Upper lobe of right lung (tissue), 1 donor: ENCODE results near the gene NT5E. TPM values are rescaled to one million over a fixed set of nuclear protein-coding genes. Genes with fewer than 3 reads are reported as not detected.

Experiments used
- ATAC-seq: fragments of 200-7000 bp; cut with Tn5 transposase; one replicate; pipeline ENCODE4 v1.9.1; 2020; ENCODE audit warnings: mild to moderate bottlenecking, moderate library complexity
- DNase-seq: peaks from one replicate; pipeline ENCODE4 v3.0.0-alpha.2; 2020
- H3K27ac ChIP-seq: fragments of 200-600 bp; one replicate; pipeline ENCODE4 v1.8.0; 2022
- H3K27me3 ChIP-seq: fragments of 200-600 bp; one replicate; pipeline ENCODE4 v1.8.0; 2022; ENCODE audit warnings: mild to moderate bottlenecking
- H3K36me3 ChIP-seq: fragments of 200-600 bp; one replicate; pipeline ENCODE4 v1.8.0; 2022
- H3K4me1 ChIP-seq: fragments of 200-600 bp; one replicate; pipeline ENCODE4 v1.8.0; 2022
- H3K4me3 ChIP-seq: fragments of 200-600 bp; one replicate; pipeline ENCODE4 v1.8.0; 2022; ENCODE audit warnings: mild to moderate bottlenecking
- H3K9me3 ChIP-seq: fragments of 200-600 bp; one replicate; pipeline ENCODE4 v1.8.0; 2022
- intact Hi-C: fragments of 100-400 bp; cut with DNase I; formaldehyde crosslinking; loops from one replicate; pipeline ENCODE4 v1.11.0; 2022
- total RNA-seq: library from RNA; stranded (reverse); fragmentation: NEBNext Ultra II Directional; extraction: Animal tissue kit (Norgen Biotek cat#: 25700); gene quantifications from one replicate; pipeline ENCODE4 v1.2.1, GENCODE V29; 2021
- TF ChIP-seq, protein P1 (sequence below): fragments of 200-600 bp; IDR thresholded peaks from one replicate; pipeline ENCODE4 v1.8.0; 2022; ENCODE audit warnings: antibody characterized with exemption
- donor health status: DM: no; HTN: yes; CAD: no; lungs with severe emphysema.

The NT5E gene
- total RNA-seq, 1 donor from 2014 or later: 15.3 TPM

GRCh38 chr6:85419046-85419759 is 30.7 kb upstream of the NT5E start:
- H3K36me3 ChIP-seq: no peaks in the 10 kb centered on the region
- no peaks in the 10 kb centered on the region for H3K4me1 ChIP-seq
- no peaks in the 10 kb centered on the region for H3K27me3 ChIP-seq
- TF ChIP-seq, protein P1, sequence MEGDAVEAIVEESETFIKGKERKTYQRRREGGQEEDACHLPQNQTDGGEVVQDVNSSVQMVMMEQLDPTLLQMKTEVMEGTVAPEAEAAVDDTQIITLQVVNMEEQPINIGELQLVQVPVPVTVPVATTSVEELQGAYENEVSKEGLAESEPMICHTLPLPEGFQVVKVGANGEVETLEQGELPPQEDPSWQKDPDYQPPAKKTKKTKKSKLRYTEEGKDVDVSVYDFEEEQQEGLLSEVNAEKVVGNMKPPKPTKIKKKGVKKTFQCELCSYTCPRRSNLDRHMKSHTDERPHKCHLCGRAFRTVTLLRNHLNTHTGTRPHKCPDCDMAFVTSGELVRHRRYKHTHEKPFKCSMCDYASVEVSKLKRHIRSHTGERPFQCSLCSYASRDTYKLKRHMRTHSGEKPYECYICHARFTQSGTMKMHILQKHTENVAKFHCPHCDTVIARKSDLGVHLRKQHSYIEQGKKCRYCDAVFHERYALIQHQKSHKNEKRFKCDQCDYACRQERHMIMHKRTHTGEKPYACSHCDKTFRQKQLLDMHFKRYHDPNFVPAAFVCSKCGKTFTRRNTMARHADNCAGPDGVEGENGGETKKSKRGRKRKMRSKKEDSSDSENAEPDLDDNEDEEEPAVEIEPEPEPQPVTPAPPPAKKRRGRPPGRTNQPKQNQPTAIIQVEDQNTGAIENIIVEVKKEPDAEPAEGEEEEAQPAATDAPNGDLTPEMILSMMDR: no peak
- no peak overlapping the region for H3K27ac ChIP-seq
- intact Hi-C loops: no loop called here
- DNase-seq (no peak), ATAC-seq (no peak)
- H3K9me3 ChIP-seq: no peaks in the 10 kb centered on the region
- H3K4me3 ChIP-seq: no peak overlapping the region

DNA sequence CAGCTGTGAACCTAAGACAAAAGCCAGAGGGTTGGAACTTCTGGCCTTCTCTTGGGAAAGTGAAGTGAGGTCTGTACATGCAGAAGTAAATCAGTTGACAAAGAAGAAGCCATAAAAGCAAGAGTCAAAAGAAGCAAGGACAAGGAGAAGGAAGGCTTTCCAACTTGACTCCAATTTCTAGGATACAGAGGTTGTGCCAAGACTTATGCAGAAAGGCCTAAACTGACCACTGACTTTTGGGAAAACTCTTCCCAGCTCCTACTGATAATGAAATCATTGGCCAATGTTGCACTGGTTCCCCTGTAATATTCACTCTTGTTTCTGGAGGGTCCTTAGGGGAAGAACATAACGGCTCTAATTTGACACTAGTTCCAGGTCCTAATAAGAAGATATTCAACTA is 29.3 kb upstream of the NT5E start:
- TF ChIP-seq, protein P1: no peak
- peaks cover 5% of the 10 kb centered on the region for H3K9me3 ChIP-seq
- DNase-seq: no peak
- ATAC-seq: no peak
- H3K36me3 ChIP-seq: no peaks in the 10 kb centered on the region
- intact Hi-C loops: no loop called here
- H3K27me3 ChIP-seq: no peaks in the 10 kb centered on the region
- no peak overlapping the region for H3K4me3 ChIP-seq
- no peak overlapping the region for H3K27ac ChIP-seq
- H3K4me1 ChIP-seq: no peaks in the 10 kb centered on the region

GRCh38 chr6:85421181-85421580 is 28.7 kb upstream of the NT5E start:
- intact Hi-C loops: no loop called here
- TF ChIP-seq, protein P1: no peak
- ATAC-seq: no peak
- no peaks in the 10 kb centered on the region for H3K36me3 ChIP-seq
- H3K4me1 ChIP-seq: no peaks in the 10 kb centered on the region
- H3K9me3 ChIP-seq: peaks cover 10% of the 10 kb centered on the region
- H3K27me3 ChIP-seq: no peaks in the 10 kb centered on the region
- H3K4me3 ChIP-seq: no peak overlapping the region
- DNase-seq: no peak
- H3K27ac ChIP-seq: no peak overlapping the region

DNA sequence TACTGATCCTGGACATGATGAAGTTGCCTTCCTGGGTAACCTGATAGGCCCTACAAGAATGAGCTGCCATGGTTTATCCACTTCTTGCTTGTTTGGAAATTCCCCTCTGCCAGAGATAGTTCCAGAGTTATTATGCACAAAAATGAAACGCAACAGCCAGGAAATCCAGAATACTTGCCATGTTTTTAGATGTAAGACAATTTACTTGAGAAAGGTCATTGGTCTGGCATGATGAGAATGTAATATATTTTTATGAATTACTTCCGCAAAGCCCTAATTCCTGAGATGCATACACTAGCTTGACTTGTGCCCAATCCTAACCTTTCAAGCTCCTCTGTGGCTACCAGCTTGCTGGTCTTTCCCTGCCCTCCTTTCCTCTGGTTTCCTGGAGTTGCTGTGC is 27.9 kb upstream of the NT5E start:
- DNase-seq (no peak), ATAC-seq (no peak)
- Histone ChIP-seq H3K36me3 (no peaks in the 10 kb centered on the region), H3K27me3 (no peaks in the 10 kb centered on the region), H3K4me1 (no peaks in the 10 kb centered on the region), H3K4me3 (no peak overlapping the region), H3K27ac (no peak overlapping the region), H3K9me3 (peaks cover 13% of the 10 kb centered on the region)
- TF ChIP-seq, protein P1: no peak
- intact Hi-C loops: no loop called here

DNA sequence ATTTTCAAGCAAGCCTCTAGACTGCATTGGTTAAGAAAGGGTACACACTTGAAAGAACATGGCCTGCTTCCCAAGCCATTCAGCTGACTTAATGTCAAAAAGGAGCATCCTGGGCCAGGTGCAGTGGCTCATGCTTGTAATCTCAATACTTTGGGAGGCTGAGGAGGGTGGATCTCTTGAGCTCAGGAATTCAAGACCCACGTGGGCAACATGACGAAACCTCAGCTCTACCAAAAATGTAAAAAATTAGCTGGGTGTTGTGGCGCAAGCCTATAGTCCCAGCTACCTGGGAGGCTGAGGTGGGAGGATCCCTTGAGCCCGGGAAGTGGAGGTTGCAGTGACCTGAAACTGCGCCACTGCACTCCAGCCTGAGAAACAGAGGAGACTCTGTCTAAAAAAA is 26.9 kb upstream of the NT5E start:
- H3K9me3 ChIP-seq: peaks cover 13% of the 10 kb centered on the region
- H3K27me3 ChIP-seq: no peaks in the 10 kb centered on the region
- no peak overlapping the region for H3K4me3 ChIP-seq
- no peak for ATAC-seq
- no peaks in the 10 kb centered on the region for H3K4me1 ChIP-seq
- TF ChIP-seq, protein P1: no peak
- no peak overlapping the region for H3K27ac ChIP-seq
- intact Hi-C loops: no loop called here
- DNase-seq: no peak
- H3K36me3 ChIP-seq: no peaks in the 10 kb centered on the region

DNA sequence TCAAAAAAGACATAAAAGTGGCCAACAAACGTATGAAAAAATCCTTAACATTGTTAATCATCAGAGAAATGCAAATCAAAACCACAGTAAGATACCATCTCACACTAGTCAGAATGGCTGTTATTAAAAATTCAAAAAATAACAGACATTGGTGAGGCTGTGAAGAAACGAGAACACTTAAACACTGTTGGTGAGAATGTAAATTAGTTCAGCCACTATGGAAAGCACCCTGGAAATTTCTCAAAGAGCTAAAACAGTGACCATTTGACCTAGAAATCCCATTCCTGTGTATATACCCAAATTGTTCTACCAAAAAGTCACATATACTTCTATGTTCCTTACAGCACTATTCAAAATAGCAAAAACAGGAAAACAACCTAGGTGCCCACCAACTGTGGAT is 24.9 kb upstream of the NT5E start:
- Histone ChIP-seq H3K27me3 (no peaks in the 10 kb centered on the region), H3K36me3 (no peaks in the 10 kb centered on the region), H3K4me1 (no peaks in the 10 kb centered on the region), H3K9me3 (peaks cover 13% of the 10 kb centered on the region), H3K4me3 (no peak overlapping the region), H3K27ac (no peak overlapping the region)
- no peak for ATAC-seq
- intact Hi-C loops: no loop called here
- no peak for DNase-seq
- TF ChIP-seq, protein P1: no peak
